Measurements from ENCODE around the gene EYA2. TPM values are rescaled to one million over a fixed set of nuclear protein-coding genes. Genes with fewer than 3 reads are reported as not detected.

Gene EYA2
- total and polyA plus RNA-seq, 2 experiments from 2014 or later, result 1.4 to 2.0 TPM

- Histone ChIP-seq H3K36me3 (replicated peaks; ENCODE audit: insufficient read depth, low read depth) (no peaks in the 10 kb centered on the region), H4K20me1 (ENCODE audit: insufficient read depth, poor library complexity, severe bottlenecking) (no peaks in the 10 kb centered on the region), H2AFZ (no peak overlapping the region), H3K27ac (no peak overlapping the region), H3K79me2 (no peaks in the 10 kb centered on the region), H3K9me2 (replicated peaks; ENCODE audit: insufficient read depth) (no peaks in the 10 kb centered on the region), H3K4me2 (no peak overlapping the region), H3K27me3 (no peaks in the 10 kb centered on the region), H3K9me3 (ENCODE audit: low read depth) (no peaks in the 10 kb centered on the region), H3K4me3 (no peak overlapping the region), H3K4me1 (ENCODE audit: insufficient read depth) (peaks cover 4% of the 10 kb centered on the region)
- TF ChIP-seq EZH2 (IDR thresholded peaks at IDR 0.05; ENCODE audit: borderline replicate concordance), result no peak
- no peak for TF ChIP-seq EZH2phosphoT487 (IDR thresholded peaks at IDR 0.05; ENCODE audit: low read depth, severe bottlenecking, unreplicated experiment)
- TF ChIP-seq CTCF (IDR thresholded peaks at IDR 0.05; ENCODE audit: poor library complexity), result no peak
- 59% methylated on average over 3 of the region's 3 CpGs for WGBS (ENCODE audit: low lambda C conversion rate, missing lambda C conversion rate)
- DNase-seq (ENCODE audit: low spot score), result no peak
Observed at GRCh38 chr20:47057661-47058060, 163.0 kb downstream of the EYA2 start.

GRCh38 chr20:47058236-47058635 lies 163.6 kb downstream of the EYA2 start:
- Histone ChIP-seq H3K27ac (no peak overlapping the region), H3K79me2 (no peaks in the 10 kb centered on the region), H3K4me3 (no peak overlapping the region), H4K20me1 (ENCODE audit: insufficient read depth, poor library complexity, severe bottlenecking) (no peaks in the 10 kb centered on the region), H3K4me1 (ENCODE audit: insufficient read depth) (peaks cover 4% of the 10 kb centered on the region), H3K36me3 (replicated peaks; ENCODE audit: insufficient read depth, low read depth) (no peaks in the 10 kb centered on the region), H3K9me3 (ENCODE audit: low read depth) (no peaks in the 10 kb centered on the region), H3K4me2 (no peak overlapping the region), H3K9me2 (replicated peaks; ENCODE audit: insufficient read depth) (no peaks in the 10 kb centered on the region), H2AFZ (no peak overlapping the region), H3K27me3 (no peaks in the 10 kb centered on the region)
- no peak for DNase-seq (ENCODE audit: low spot score)
- TF ChIP-seq EZH2phosphoT487 (IDR thresholded peaks at IDR 0.05; ENCODE audit: low read depth, severe bottlenecking, unreplicated experiment) (no peak), EZH2 (IDR thresholded peaks at IDR 0.05; ENCODE audit: borderline replicate concordance) (no peak), CTCF (IDR thresholded peaks at IDR 0.05; ENCODE audit: poor library complexity) (no peak)
- WGBS (ENCODE audit: low lambda C conversion rate, missing lambda C conversion rate), result 93% methylated on average over 4 of the region's 4 CpGs

GRCh38 chr20:47059536-47059935 lies 164.9 kb downstream of the EYA2 start:
- H3K79me2 ChIP-seq, result no peaks in the 10 kb centered on the region
- no peaks in the 10 kb centered on the region for H3K27me3 ChIP-seq
- H3K27ac ChIP-seq, result no peak overlapping the region
- no peaks in the 10 kb centered on the region for H3K9me3 ChIP-seq (ENCODE audit: low read depth)
- DNase-seq (ENCODE audit: low spot score), result no peak
- WGBS (ENCODE audit: low lambda C conversion rate, missing lambda C conversion rate), result 96% methylated on average over 4 of the region's 4 CpGs
- no peaks in the 10 kb centered on the region for H3K9me2 ChIP-seq (replicated peaks; ENCODE audit: insufficient read depth)
- H4K20me1 ChIP-seq (ENCODE audit: insufficient read depth, poor library complexity, severe bottlenecking), result no peaks in the 10 kb centered on the region
- no peak overlapping the region for H3K4me3 ChIP-seq
- H3K4me1 ChIP-seq (ENCODE audit: insufficient read depth), result peaks cover 4% of the 10 kb centered on the region
- no peak overlapping the region for H3K4me2 ChIP-seq
- no peaks in the 10 kb centered on the region for H3K36me3 ChIP-seq (replicated peaks; ENCODE audit: insufficient read depth, low read depth)
- no peak for TF ChIP-seq EZH2 (IDR thresholded peaks at IDR 0.05; ENCODE audit: borderline replicate concordance)
- TF ChIP-seq EZH2phosphoT487 (IDR thresholded peaks at IDR 0.05; ENCODE audit: low read depth, severe bottlenecking, unreplicated experiment), result no peak
- no peak for TF ChIP-seq CTCF (IDR thresholded peaks at IDR 0.05; ENCODE audit: poor library complexity)
- H2AFZ ChIP-seq, result no peak overlapping the region

- Histone ChIP-seq H4K20me1 (ENCODE audit: insufficient read depth, poor library complexity, severe bottlenecking) (no peaks in the 10 kb centered on the region), H2AFZ (no peak overlapping the region), H3K4me1 (ENCODE audit: insufficient read depth) (no peaks in the 10 kb centered on the region), H3K36me3 (replicated peaks; ENCODE audit: insufficient read depth, low read depth) (no peaks in the 10 kb centered on the region), H3K4me2 (no peak overlapping the region), H3K9me3 (ENCODE audit: low read depth) (no peaks in the 10 kb centered on the region), H3K4me3 (no peak overlapping the region), H3K9me2 (replicated peaks; ENCODE audit: insufficient read depth) (no peaks in the 10 kb centered on the region), H3K27ac (no peak overlapping the region), H3K27me3 (no peaks in the 10 kb centered on the region), H3K79me2 (no peaks in the 10 kb centered on the region)
- WGBS (ENCODE audit: low lambda C conversion rate, missing lambda C conversion rate), result 93% methylated on average over 8 of the region's 8 CpGs
- TF ChIP-seq EZH2 (IDR thresholded peaks at IDR 0.05; ENCODE audit: borderline replicate concordance), result no peak
- TF ChIP-seq CTCF (IDR thresholded peaks at IDR 0.05; ENCODE audit: poor library complexity), result no peak
- TF ChIP-seq EZH2phosphoT487 (IDR thresholded peaks at IDR 0.05; ENCODE audit: low read depth, severe bottlenecking, unreplicated experiment), result no peak
- DNase-seq (ENCODE audit: low spot score), result no peak
Observed at GRCh38 chr20:47061549-47061948, 166.9 kb downstream of the EYA2 start.

Data from hepatocyte (in vitro differentiated cells).